Measurements from ENCODE around the gene A2ML1. TPM values are rescaled to one million over a fixed set of nuclear protein-coding genes. Genes with fewer than 3 reads are reported as not detected.

Gene A2ML1
- total and polyA plus RNA-seq, 2 of the 4 experiments (the other 2 are of a cell fraction), result not detected

DNA sequence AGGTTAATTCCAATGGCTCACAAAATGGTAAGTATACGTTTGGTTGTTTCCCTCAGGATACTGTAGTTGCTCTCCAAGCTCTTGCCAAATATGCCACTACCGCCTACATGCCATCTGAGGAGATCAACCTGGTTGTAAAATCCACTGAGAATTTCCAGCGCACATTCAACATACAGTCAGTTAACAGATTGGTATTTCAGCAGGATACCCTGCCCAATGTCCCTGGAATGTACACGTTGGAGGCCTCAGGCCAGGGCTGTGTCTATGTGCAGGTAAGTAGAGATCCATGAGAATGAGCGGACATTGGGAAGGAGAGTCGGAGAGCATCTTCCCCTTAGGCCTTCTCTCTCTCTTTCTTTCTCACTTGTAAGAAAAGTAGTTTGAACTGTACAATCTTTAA is 45.4 kb downstream of the A2ML1 start:
- no CpG with 5 or more reads among the region's 6 CpGs for WGBS, 2 experiments (ENCODE audit: extremely low coverage in 2 of 2, insufficient read length in 1 of 2)
- H3K14ac ChIP-seq (replicated peaks; ENCODE audit: low read depth, low read length), result no peak overlapping the region
- H3K4me1 ChIP-seq (ENCODE audit: control insufficient read depth, insufficient read depth, low read length), result no peaks in the 10 kb centered on the region
- no peaks in the 10 kb centered on the region for H3K27me3 ChIP-seq (ENCODE audit: control insufficient read depth, insufficient read depth, low read length)
- intact Hi-C loops (cut with micrococcal nuclease) (no loop called here), in situ Hi-C loops (cut with MboI; ENCODE audit: low sequenced_read_pairs) (no loop called here), dilution Hi-C loops (cut with HindIII; ENCODE audit: low sequenced_read_pairs, unreplicated experiment) (no loop called here)
- H3K79me1 ChIP-seq (ENCODE audit: low read depth in 1 of 2, low read length in 2 of 2), result no peaks in the 10 kb centered on the region
- H3K27ac ChIP-seq (ENCODE audit: insufficient read depth, low read length), result no peak overlapping the region
- ChIA-PET POLR2A (ENCODE audit: unreplicated experiment) (no interaction called here), CTCF (no interaction called here)
- H2BK120ac ChIP-seq (ENCODE audit: low read depth, low read length), result no peak overlapping the region
- BruUV-seq (replicated peaks), result no TSS peak
- no peaks in the 10 kb centered on the region for H3K9me3 ChIP-seq (ENCODE audit: control insufficient read depth, insufficient read depth, low read length)
- H2AFZ ChIP-seq (replicated peaks; ENCODE audit: low read length, poor library complexity), result no peak overlapping the region
- no peak overlapping the region for H2BK20ac ChIP-seq (ENCODE audit: low read depth, low read length)
- no peak overlapping the region for H2AK5ac ChIP-seq (ENCODE audit: low read depth, low read length)
- H2AK9ac ChIP-seq (replicated peaks; ENCODE audit: low read depth, low read length, poor library complexity), result no peak overlapping the region
- H3K18ac ChIP-seq (ENCODE audit: low read depth, low read length), result no peak overlapping the region
- H2BK5ac ChIP-seq (ENCODE audit: low read depth, low read length, poor library complexity, severe bottlenecking), result no peak overlapping the region
- H3K4ac ChIP-seq (ENCODE audit: low read depth, low read length), result no peak overlapping the region
- H3K36me3 ChIP-seq (ENCODE audit: control insufficient read depth, insufficient read depth, low read length), result no peaks in the 10 kb centered on the region
- no peak overlapping the region for H4K8ac ChIP-seq (ENCODE audit: low read depth in 2 of 2, low read length in 2 of 2)
- no peak overlapping the region for H3K4me3 ChIP-seq (ENCODE audit: insufficient read depth, low read depth, low read length)
- TF ChIP-seq, protein P1, sequence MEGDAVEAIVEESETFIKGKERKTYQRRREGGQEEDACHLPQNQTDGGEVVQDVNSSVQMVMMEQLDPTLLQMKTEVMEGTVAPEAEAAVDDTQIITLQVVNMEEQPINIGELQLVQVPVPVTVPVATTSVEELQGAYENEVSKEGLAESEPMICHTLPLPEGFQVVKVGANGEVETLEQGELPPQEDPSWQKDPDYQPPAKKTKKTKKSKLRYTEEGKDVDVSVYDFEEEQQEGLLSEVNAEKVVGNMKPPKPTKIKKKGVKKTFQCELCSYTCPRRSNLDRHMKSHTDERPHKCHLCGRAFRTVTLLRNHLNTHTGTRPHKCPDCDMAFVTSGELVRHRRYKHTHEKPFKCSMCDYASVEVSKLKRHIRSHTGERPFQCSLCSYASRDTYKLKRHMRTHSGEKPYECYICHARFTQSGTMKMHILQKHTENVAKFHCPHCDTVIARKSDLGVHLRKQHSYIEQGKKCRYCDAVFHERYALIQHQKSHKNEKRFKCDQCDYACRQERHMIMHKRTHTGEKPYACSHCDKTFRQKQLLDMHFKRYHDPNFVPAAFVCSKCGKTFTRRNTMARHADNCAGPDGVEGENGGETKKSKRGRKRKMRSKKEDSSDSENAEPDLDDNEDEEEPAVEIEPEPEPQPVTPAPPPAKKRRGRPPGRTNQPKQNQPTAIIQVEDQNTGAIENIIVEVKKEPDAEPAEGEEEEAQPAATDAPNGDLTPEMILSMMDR (conservative IDR thresholded peaks at IDR 0.05; ENCODE audit: low read depth, low read length), result no peak
- TF ChIP-seq MXI1 (IDR thresholded peaks at IDR 0.05; ENCODE audit: borderline replicate concordance, low read depth, low read length) (no peak), MAZ (IDR thresholded peaks at IDR 0.05; ENCODE audit: borderline replicate concordance, low read depth, low read length) (no peak), BHLHE40 (IDR thresholded peaks at IDR 0.05; ENCODE audit: low read depth, low read length) (no peak), RAD21 (IDR thresholded peaks at IDR 0.05; ENCODE audit: low read length) (no peak), POLR2A (IDR thresholded peaks at IDR 0.05; ENCODE audit: low read depth, low read length) (no peak), FOS (IDR thresholded peaks at IDR 0.05; ENCODE audit: low read depth, low read length) (no peak), NFE2L2 (IDR thresholded peaks at IDR 0.05; ENCODE audit: low read depth, low read length) (no peak), CEBPB (IDR thresholded peaks at IDR 0.05; ENCODE audit: low read depth, low read length) (no peak), CHD1 (IDR thresholded peaks at IDR 0.05; ENCODE audit: low read depth, low read length) (no peak), RCOR1 (IDR thresholded peaks at IDR 0.05; ENCODE audit: insufficient replicate concordance, low read length) (no peak), RFX5 (IDR thresholded peaks at IDR 0.05; ENCODE audit: low read depth, low read length) (no peak)
- TF ChIP-seq, protein P2, sequence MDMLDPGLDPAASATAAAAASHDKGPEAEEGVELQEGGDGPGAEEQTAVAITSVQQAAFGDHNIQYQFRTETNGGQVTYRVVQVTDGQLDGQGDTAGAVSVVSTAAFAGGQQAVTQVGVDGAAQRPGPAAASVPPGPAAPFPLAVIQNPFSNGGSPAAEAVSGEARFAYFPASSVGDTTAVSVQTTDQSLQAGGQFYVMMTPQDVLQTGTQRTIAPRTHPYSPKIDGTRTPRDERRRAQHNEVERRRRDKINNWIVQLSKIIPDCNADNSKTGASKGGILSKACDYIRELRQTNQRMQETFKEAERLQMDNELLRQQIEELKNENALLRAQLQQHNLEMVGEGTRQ (IDR thresholded peaks at IDR 0.05; ENCODE audit: low read depth, low read length), result no peak
- no peak overlapping the region for H3K23ac ChIP-seq (ENCODE audit: low read depth, low read length)
- no peak overlapping the region for H3K56ac ChIP-seq (ENCODE audit: extremely low read depth, insufficient read depth, low read length)
- H4K20me1 ChIP-seq (ENCODE audit: insufficient read depth, low read length), result no peaks in the 10 kb centered on the region
- H3K9me1 ChIP-seq (ENCODE audit: insufficient read depth, low read length), result no peaks in the 10 kb centered on the region
- no peak overlapping the region for H4K91ac ChIP-seq (ENCODE audit: insufficient read depth, low read depth, low read length)
- DNase-seq, result no peak
- no peak overlapping the region for H4K5ac ChIP-seq (ENCODE audit: low read depth, low read length)
- no peak overlapping the region for H3K4me2 ChIP-seq (ENCODE audit: low read depth, low read length)
- no peak overlapping the region for H3K9ac ChIP-seq (ENCODE audit: low read depth, low read length)
- ATAC-seq (ENCODE audit: low read depth), result no peak
- no peak overlapping the region for H2BK15ac ChIP-seq (ENCODE audit: low read depth, low read length)
